Activated CD4-positive, alpha-beta T cell treated with anti-CD3 and anti-CD28 coated beads for 36 hours (primary cell): ENCODE measurements around the gene PIRT. TPM values are rescaled to one million over a fixed set of nuclear protein-coding genes. Genes with fewer than 3 reads are reported as not detected.

Source experiments
- ATAC-seq: fragments of 200-7000 bp; cut with Tn5 transposase; one replicate; pipeline ENCODE4 v1.10.0; 2021; ENCODE audit warnings: mild to moderate bottlenecking, moderate library complexity
- CTCF ChIA-PET: fragments of 350-600 bp; sonication (Branson Sonifier 250); formaldehyde crosslinking; loops from one replicate; lab custom pipeline; 2021; ENCODE audit warnings: antibody characterized with exemption; lab: Charles Lee
- POLR2A ChIA-PET: fragments of 350-600 bp; sonication (Branson Sonifier 250); formaldehyde crosslinking; loops from one replicate; lab custom pipeline; 2021; ENCODE audit warnings: antibody characterized with exemption, inconsistent platforms; lab: Charles Lee
- DNase-seq: peaks from one replicate; pipeline ENCODE4 v3.0.0-alpha.2; 2020
- H3K27ac Mint-ChIP-seq: one replicate; pipeline ENCODE4 v1.8.0; 2021; ENCODE audit warnings: mixed read lengths
- H3K27me3 Mint-ChIP-seq: one replicate; pipeline ENCODE4 v1.8.0; 2021; ENCODE audit warnings: mixed read lengths
- H3K36me3 Mint-ChIP-seq: one replicate; pipeline ENCODE4 v1.8.0; 2021; ENCODE audit warnings: low read depth, mixed read lengths
- H3K4me1 Mint-ChIP-seq: one replicate; pipeline ENCODE4 v1.8.0; 2021; ENCODE audit warnings: mixed read lengths
- H3K4me3 Mint-ChIP-seq: one replicate; pipeline ENCODE4 v1.8.0; 2021; ENCODE audit warnings: mild to moderate bottlenecking, moderate library complexity, mixed read lengths
- H3K9me3 Mint-ChIP-seq: one replicate; pipeline ENCODE4 v1.8.0; 2021; ENCODE audit warnings: low read depth, mixed read lengths
- intact Hi-C, 2 experiments: fragments of 100-400 bp; cut with DNase I in 1 of 2; cut with micrococcal nuclease in 1 of 2; formaldehyde crosslinking; loops; one replicate each; pipeline versions ENCODE4 v1.14.2 to v1.15.1; 2022 to 2024; cut with DNase I, micrococcal nuclease
- total RNA-seq, 2 experiments: library from RNA; stranded (reverse); gene quantifications; one replicate each; pipeline ENCODE4 v1.2.3, GENCODE V29; 2021

PIRT gene
- total RNA-seq, 2 experiments from 2014 or later = not detected

GRCh38 chr17:10802496-10803284, 35.2 kb downstream of the PIRT start:
- ChIA-PET POLR2A (no interaction called here), CTCF (no interaction called here)
- no peaks in the 10 kb centered on the region for H3K27me3 Mint-ChIP-seq
- no peak overlapping the region for H3K4me3 Mint-ChIP-seq
- H3K36me3 Mint-ChIP-seq = no peaks in the 10 kb centered on the region
- no peak overlapping the region for H3K27ac Mint-ChIP-seq
- no peak for ATAC-seq
- H3K9me3 Mint-ChIP-seq = no peaks in the 10 kb centered on the region
- DNase-seq = no peak
- intact Hi-C loops = no loop called here
- no peaks in the 10 kb centered on the region for H3K4me1 Mint-ChIP-seq

DNA sequence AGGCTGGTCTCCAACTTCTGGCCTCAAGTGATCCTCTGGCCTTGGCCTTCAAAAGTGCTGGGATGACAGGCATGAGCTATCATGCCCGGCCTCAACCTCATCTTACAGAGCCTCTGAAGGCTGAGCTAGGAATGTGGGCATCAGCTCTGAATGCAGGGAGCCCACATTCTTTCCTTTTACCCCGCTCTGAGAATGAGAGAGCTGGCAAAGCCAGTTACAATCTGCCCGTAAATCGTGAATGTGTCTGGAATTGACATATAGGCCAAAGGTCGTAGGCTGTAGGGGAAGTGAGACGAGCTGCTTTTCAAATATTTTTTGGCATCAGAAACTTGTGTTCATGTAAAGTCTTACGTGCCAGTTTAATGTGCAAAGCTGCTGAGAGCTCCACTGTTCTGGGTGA, 38.5 kb downstream of the PIRT start:
- Mint-ChIP-seq H3K4me3 (no peak overlapping the region), H3K27ac (no peak overlapping the region), H3K9me3 (no peaks in the 10 kb centered on the region), H3K4me1 (no peaks in the 10 kb centered on the region), H3K27me3 (no peaks in the 10 kb centered on the region), H3K36me3 (no peaks in the 10 kb centered on the region)
- CTCF ChIA-PET = interaction anchor here (0.8 kb wide), 1 partner anchor 26 kb away, joined by 3 read pairs; no protein-coding TSS in a partner anchor
- ATAC-seq (no peak), DNase-seq (no peak)
- POLR2A ChIA-PET = no interaction called here
- intact Hi-C loops = no loop called here

DNA sequence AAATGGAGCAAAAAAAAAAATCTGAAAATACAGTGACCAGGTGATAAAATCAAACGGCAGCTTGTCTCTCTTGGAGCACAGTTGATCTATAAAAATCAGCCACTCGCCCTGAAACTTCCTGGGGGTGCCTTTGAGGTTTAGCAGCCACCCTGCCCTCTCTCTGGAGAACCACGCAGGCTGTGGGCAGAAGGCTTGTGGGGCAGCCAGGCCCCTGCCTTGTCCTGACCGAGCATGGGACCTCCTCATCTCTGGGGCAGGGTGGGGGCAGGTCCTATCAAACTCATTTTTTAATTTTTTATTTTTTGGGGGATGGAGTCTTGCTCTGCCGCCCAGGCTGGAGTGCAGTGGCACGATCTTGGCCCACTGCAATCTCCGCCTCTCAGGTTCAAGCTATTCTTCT, 39.0 kb downstream of the PIRT start:
- no peaks in the 10 kb centered on the region for H3K36me3 Mint-ChIP-seq
- no peaks in the 10 kb centered on the region for H3K27me3 Mint-ChIP-seq
- no peak for DNase-seq
- POLR2A ChIA-PET = no interaction called here
- H3K9me3 Mint-ChIP-seq = no peaks in the 10 kb centered on the region
- intact Hi-C loops = no loop called here
- no peak for ATAC-seq
- no peak overlapping the region for H3K27ac Mint-ChIP-seq
- no peaks in the 10 kb centered on the region for H3K4me1 Mint-ChIP-seq
- no peak overlapping the region for H3K4me3 Mint-ChIP-seq
- CTCF ChIA-PET = no interaction called here

DNA sequence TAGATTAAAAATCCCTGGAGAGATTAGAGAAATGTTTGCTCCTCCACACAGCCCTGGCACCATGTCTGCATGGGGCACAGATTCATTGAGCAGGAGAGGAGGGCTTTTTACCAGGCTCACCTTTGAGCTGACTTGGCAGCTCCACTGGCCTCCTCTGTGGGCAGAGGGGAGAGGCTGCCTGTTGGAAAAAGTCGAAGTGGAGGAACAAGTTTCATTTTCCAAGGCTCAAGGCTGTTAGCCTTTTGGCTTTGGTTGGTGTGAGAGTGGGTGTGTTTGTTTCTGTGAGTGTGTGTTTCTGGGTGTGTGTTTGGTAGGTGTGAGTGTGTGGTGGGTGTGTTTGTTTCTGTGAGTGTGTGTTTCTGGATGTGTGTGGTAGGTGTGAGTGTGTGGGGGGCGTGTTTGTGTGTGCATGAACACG, 39.5 kb downstream of the PIRT start:
- ATAC-seq = no peak
- Mint-ChIP-seq H3K36me3 (no peaks in the 10 kb centered on the region), H3K4me1 (no peaks in the 10 kb centered on the region), H3K27me3 (no peaks in the 10 kb centered on the region), H3K27ac (no peak overlapping the region), H3K4me3 (no peak overlapping the region), H3K9me3 (no peaks in the 10 kb centered on the region)
- ChIA-PET POLR2A (no interaction called here), CTCF (no interaction called here)
- intact Hi-C loops = no loop called here
- DNase-seq = no peak

DNA sequence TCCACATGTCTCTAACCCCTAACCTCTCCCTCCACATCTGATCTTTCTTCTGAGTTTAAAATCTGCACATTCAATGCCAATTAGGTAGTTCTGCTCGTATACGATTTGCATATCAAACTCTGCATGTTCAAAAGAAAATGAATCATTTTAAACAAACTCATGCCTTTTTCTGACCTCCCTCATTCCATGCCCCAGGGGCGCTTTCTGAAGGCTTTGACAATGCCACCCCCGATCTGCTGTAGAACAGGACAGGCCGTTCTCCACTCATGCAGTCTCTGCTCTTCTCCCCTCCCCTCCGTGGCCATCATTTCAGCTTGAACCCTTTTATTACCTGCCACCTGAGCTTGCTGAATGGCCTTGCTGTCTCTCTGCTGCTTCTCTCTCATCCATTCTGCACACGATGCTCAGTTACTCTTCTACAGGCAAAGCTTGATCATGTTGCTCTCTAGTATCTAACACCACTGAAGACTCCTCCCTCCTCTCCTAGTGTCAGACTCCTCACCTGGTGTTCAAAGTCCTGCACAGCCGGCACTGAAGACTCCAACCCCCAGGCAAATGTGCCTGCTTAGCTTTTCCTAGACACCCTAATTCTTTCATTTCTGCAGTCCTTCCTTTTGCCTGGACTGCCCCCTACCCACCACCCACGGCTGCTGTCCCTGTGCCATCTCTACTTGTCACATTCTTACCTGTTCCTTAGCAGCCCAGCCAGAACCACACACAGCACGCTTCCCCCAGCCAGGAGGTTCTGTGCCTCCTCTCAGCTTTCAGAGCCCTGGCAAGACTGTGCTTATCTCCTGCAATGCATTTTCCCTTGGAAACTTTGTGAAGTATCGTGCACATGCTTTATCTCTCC, 40.2 kb downstream of the PIRT start:
- intact Hi-C loops = no loop called here
- CTCF ChIA-PET = interaction anchor here (1.0 kb wide), 1 partner anchor 25 kb away, joined by 3 read pairs; no protein-coding TSS in a partner anchor
- Mint-ChIP-seq H3K27ac (no peak overlapping the region), H3K4me1 (no peaks in the 10 kb centered on the region), H3K27me3 (no peaks in the 10 kb centered on the region), H3K9me3 (no peaks in the 10 kb centered on the region), H3K36me3 (no peaks in the 10 kb centered on the region), H3K4me3 (no peak overlapping the region)
- ATAC-seq = no peak
- POLR2A ChIA-PET = no interaction called here
- DNase-seq = no peak

GRCh38 chr17:10793816-10794215, 44.1 kb downstream of the PIRT start:
- Mint-ChIP-seq H3K9me3 (no peaks in the 10 kb centered on the region), H3K36me3 (no peaks in the 10 kb centered on the region), H3K27me3 (no peaks in the 10 kb centered on the region), H3K4me3 (no peak overlapping the region), H3K4me1 (no peaks in the 10 kb centered on the region), H3K27ac (no peak overlapping the region)
- POLR2A ChIA-PET = no interaction called here
- intact Hi-C loops = no loop called here
- no peak for ATAC-seq
- DNase-seq = no peak
- CTCF ChIA-PET = interaction anchor here (0.6 to 1.3 kb wide), 2 partner anchors 21 to 134 kb away, joined by 3 to 5 read pairs; no protein-coding TSS in a partner anchor

DNA sequence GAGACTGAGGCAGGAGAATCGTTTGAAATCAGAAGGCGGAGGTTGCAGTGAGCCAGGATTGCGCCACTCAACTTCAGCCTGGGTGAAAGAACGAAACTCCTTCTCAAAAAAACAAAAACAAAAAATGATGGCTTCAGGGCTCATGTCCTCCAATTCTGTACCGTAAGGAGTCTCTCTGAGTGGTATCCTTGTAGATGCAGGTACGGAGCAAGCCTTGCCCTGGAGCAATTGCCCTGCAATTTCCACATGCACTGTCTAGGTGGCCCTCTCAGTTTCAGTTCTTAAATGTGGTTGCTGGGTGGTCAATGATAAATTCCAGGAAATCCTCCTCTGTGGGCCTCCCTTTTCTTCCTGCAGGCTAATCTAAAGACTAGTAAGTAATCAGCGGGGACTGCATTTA, 44.6 kb downstream of the PIRT start:
- no peak overlapping the region for H3K4me3 Mint-ChIP-seq
- H3K9me3 Mint-ChIP-seq = no peaks in the 10 kb centered on the region
- H3K4me1 Mint-ChIP-seq = no peaks in the 10 kb centered on the region
- intact Hi-C loops = no loop called here
- ATAC-seq (no peak), DNase-seq (no peak)
- no peaks in the 10 kb centered on the region for H3K27me3 Mint-ChIP-seq
- H3K36me3 Mint-ChIP-seq = no peaks in the 10 kb centered on the region
- no peak overlapping the region for H3K27ac Mint-ChIP-seq
- CTCF ChIA-PET = no interaction called here
- POLR2A ChIA-PET = no interaction called here

GRCh38 chr17:10792151-10792550, 45.7 kb downstream of the PIRT start:
- Mint-ChIP-seq H3K27me3 (peaks cover 2% of the 10 kb centered on the region), H3K36me3 (no peaks in the 10 kb centered on the region), H3K9me3 (no peaks in the 10 kb centered on the region), H3K27ac (no peak overlapping the region), H3K4me3 (no peak overlapping the region), H3K4me1 (no peaks in the 10 kb centered on the region)
- ChIA-PET CTCF (no interaction called here), POLR2A (no interaction called here)
- peak; percentile 38 for DNase-seq
- peak; percentile 51 for ATAC-seq
- intact Hi-C loops = no loop called here

GRCh38 chr17:10790491-10791401, 47.1 kb downstream of the PIRT start:
- no peaks in the 10 kb centered on the region for H3K36me3 Mint-ChIP-seq
- intact Hi-C loops = no loop called here
- H3K4me1 Mint-ChIP-seq = no peaks in the 10 kb centered on the region
- no peak overlapping the region for H3K27ac Mint-ChIP-seq
- DNase-seq (no peak), ATAC-seq (no peak)
- no peak overlapping the region for H3K4me3 Mint-ChIP-seq
- POLR2A ChIA-PET = no interaction called here
- H3K9me3 Mint-ChIP-seq = no peaks in the 10 kb centered on the region
- CTCF ChIA-PET = interaction anchor here (0.7 to 1.1 kb wide), 3 partner anchors 29 to 508 kb away, joined by 3 read pairs; no protein-coding TSS in a partner anchor
- H3K27me3 Mint-ChIP-seq = peaks cover 2% of the 10 kb centered on the region

GRCh38 chr17:10789694-10790271, 48.1 kb downstream of the PIRT start:
- ATAC-seq (no peak), DNase-seq (no peak)
- ChIA-PET POLR2A (interaction anchor here (0.6 kb wide), 1 partner anchor 201 kb away, joined by 4 read pairs; no protein-coding TSS in a partner anchor), CTCF (interaction anchor here (0.7 to 1.6 kb wide), 3 partner anchors 17 to 507 kb away, joined by 3 to 5 read pairs (median 3); no protein-coding TSS in a partner anchor)
- Mint-ChIP-seq H3K27ac (no peak overlapping the region), H3K4me1 (no peaks in the 10 kb centered on the region), H3K4me3 (no peak overlapping the region), H3K9me3 (no peaks in the 10 kb centered on the region), H3K36me3 (no peaks in the 10 kb centered on the region), H3K27me3 (peaks cover 2% of the 10 kb centered on the region)
- intact Hi-C loops = no loop called here
